T47D (cell line): ENCODE results near the gene TMEM184C.

Experiments used
- DNase-seq, 2 experiments: peaks; one replicate each; pipeline versions ENCODE4 v3.0.0 to v3.0.0-alpha.2; 2011 to 2012; ENCODE audit warnings: low read depth in 1 of 2, low spot score in 1 of 2
- JUND ChIP-seq: IDR thresholded peaks from 2 replicates; pipeline ENCODE4 v1.6.1; 2012; ENCODE audit warnings: low read depth
- in situ Hi-C: cut with HindIII; loops from 2 replicates; pipeline ENCODE4 v1.10.0; 2016; ENCODE audit warnings: low sequenced_read_pairs, low pct_unique_long_range_greater_than_20kb

The TMEM184C gene

GRCh38 chr4:147587041-147587440 lies 30.2 kb upstream of the TMEM184C start:
- in situ Hi-C loops = no loop called here
- DNase-seq = no peak

GRCh38 chr4:147589586-147589985 lies 27.6 kb upstream of the TMEM184C start:
- in situ Hi-C loops = no loop called here
- TF ChIP-seq JUND = no peak
- no peak for DNase-seq

More at GRCh38 chr4:147587041-147587440, 30.2 kb upstream of the TMEM184C start:
- no peak for TF ChIP-seq JUND

- peak in 1 of 2 experiments; percentile 53 for DNase-seq
- in situ Hi-C loops = no loop called here
- TF ChIP-seq JUND = no peak
Observed at GRCh38 chr4:147590249-147590920, 26.8 kb upstream of the TMEM184C start.

- no peak for TF ChIP-seq JUND
- in situ Hi-C loops = no loop called here
Observed at GRCh38 chr4:147591106-147591505, 26.1 kb upstream of the TMEM184C start.

GRCh38 chr4:147594107-147594506 lies 23.1 kb upstream of the TMEM184C start:
- DNase-seq = no peak
- no peak for TF ChIP-seq JUND
- in situ Hi-C loops = no loop called here

More at GRCh38 chr4:147591106-147591505, 26.1 kb upstream of the TMEM184C start:
- DNase-seq = no peak

GRCh38 chr4:147594578-147594977 lies 22.6 kb upstream of the TMEM184C start:
- TF ChIP-seq JUND = no peak
- in situ Hi-C loops = no loop called here
- no peak for DNase-seq

GRCh38 chr4:147596377-147596776 lies 20.8 kb upstream of the TMEM184C start:
- no peak for TF ChIP-seq JUND
- no peak for DNase-seq
- in situ Hi-C loops = no loop called here

- TF ChIP-seq JUND = no peak
- DNase-seq = no peak
- in situ Hi-C loops = no loop called here
Observed at GRCh38 chr4:147596981-147597380, 20.2 kb upstream of the TMEM184C start.

- TF ChIP-seq JUND = no peak
- in situ Hi-C loops = no loop called here
- no peak for DNase-seq
Observed at GRCh38 chr4:147597561-147597960, 19.6 kb upstream of the TMEM184C start.

- in situ Hi-C loops = no loop called here
Observed at GRCh38 chr4:147599206-147599605, 18.0 kb upstream of the TMEM184C start.

GRCh38 chr4:147599769-147600168 lies 17.4 kb upstream of the TMEM184C start:
- no peak for DNase-seq
- TF ChIP-seq JUND = no peak
- in situ Hi-C loops = no loop called here

More at GRCh38 chr4:147599206-147599605, 18.0 kb upstream of the TMEM184C start:
- TF ChIP-seq JUND = no peak
- no peak for DNase-seq

GRCh38 chr4:147605499-147605898 lies 11.7 kb upstream of the TMEM184C start:
- in situ Hi-C loops = no loop called here
- no peak for TF ChIP-seq JUND

GRCh38 chr4:147607471-147607870 lies 9.7 kb upstream of the TMEM184C start:
- no peak for TF ChIP-seq JUND
- in situ Hi-C loops = no loop called here
- DNase-seq = no peak

More at GRCh38 chr4:147605499-147605898, 11.7 kb upstream of the TMEM184C start:
- DNase-seq = no peak

- DNase-seq = no peak
- no peak for TF ChIP-seq JUND
- in situ Hi-C loops = no loop called here
Observed at GRCh38 chr4:147610686-147611085, 6.5 kb upstream of the TMEM184C start.

- in situ Hi-C loops = no loop called here
- no peak for TF ChIP-seq JUND
- DNase-seq = no peak
Observed at GRCh38 chr4:147616849-147617172, 386 bp upstream of the TMEM184C start.
